Activated CD4-positive, alpha-beta T cell treated with anti-CD3 and anti-CD28 coated beads for 4 hours (primary cell): ENCODE data around the gene SLC35F6.
A peak's percentile ranks its signal among the peaks of the same experiment; 100 is the strongest.
"Not testable (repeated sequence)": the region's sequence is repeated elsewhere in the genome, so short reads cannot be mapped to it uniquely, and the experiment has no call there.

ENCODE experiments used
- DNase-seq, 2 donors: peaks; one replicate each; pipeline ENCODE4 v3.0.0-alpha.2; 2020

SLC35F6 gene

GRCh38 chr2:26785431-26786206 is 21.5 kb downstream of the SLC35F6 start, which contains the start of gene CENPA:
TSS of gene CENPA (plus strand) at chr2:26786056. CDS start at chr2:26786197, 141 bp downstream.
- peak; percentile 94 to 95 for DNase-seq

- no peak for DNase-seq
These were observed 22.3 kb downstream of the SLC35F6 start for GRCh38 chr2:26786207-26787028.

GRCh38 chr2:26792720-26793119 is 28.6 kb downstream of the SLC35F6 start:
- DNase-seq: no peak

- no peak for DNase-seq
These were observed 29.4 kb downstream of the SLC35F6 start for GRCh38 chr2:26793518-26793917.

DNA sequence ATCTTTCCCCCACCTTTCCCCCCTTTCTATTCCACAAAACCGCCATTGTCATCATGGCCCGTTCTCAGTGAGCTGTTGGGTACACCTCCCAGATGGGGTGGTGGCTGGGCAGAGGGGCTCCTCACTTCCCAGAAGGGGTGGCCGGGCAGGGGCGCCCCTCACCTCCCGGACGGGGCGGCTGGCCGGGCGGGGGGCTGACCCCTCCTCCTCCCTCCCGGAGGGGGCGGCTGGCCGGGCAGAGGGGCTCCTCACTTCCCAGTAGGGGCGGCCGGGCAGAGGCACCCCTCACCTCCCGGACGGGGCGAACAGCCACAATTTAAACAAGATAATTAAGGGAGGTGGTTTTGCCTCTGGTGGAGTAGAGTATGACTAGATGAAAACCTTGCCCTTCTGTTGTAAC is 31.1 kb downstream of the SLC35F6 start:
- DNase-seq: not testable (repeated sequence)

DNA sequence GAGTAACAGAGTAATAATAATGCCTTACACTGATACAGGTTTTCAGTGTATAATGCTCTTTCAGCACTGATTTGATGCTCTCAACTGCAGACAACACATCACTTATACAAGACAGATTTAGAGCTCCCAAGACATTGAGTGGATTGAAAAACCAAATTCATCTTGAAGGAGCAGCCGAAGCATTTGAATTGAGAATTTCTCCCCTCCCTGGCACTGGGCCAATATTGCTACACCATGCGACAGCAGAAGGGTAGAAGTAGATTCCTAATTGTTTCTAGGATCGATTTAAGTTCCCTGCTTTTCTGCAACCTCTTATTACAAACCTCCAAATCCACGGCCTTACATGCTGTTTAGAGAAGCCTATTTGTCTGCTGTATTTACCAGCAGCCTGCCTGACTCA is 37.2 kb downstream of the SLC35F6 start:
- no peak for DNase-seq

GRCh38 chr2:26801796-26802195 is 37.7 kb downstream of the SLC35F6 start:
- no peak for DNase-seq

GRCh38 chr2:26805241-26805676 is 41.2 kb downstream of the SLC35F6 start:
- no peak for DNase-seq

DNA sequence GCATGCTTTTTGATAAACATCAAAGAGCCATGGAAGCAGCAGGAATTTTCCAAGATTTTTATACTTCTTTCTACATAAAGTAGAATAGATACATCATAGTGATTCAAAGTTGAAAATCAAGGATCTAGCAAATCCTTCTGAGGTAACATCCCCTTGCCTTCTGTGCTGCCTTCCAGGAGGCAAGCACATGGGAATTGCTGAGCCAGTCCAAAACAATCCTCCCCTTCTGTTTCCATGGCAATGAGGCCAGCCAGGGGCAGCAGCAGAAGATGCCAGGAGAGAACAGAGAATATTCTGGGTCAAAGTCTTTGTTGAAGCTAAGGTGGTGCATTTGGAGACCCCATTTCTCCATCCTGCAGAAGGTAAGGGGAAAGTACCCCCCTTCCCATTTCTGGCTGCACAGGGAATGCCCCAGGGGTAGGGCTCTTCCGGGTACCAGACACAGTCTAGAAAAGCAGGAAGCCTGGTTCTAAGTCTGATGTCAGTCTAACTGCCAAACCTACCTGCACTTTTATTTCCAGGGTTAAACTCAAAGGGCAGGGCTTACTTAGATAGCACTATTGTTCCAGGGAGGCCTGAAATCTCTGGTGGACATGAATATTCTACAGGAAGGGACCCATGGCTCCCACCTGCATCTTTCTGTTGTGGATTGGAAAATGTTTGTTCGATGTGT is 43.8 kb downstream of the SLC35F6 start:
- DNase-seq: no peak

- no peak for DNase-seq
These were observed 45.1 kb downstream of the SLC35F6 start for GRCh38 chr2:26809211-26809610.

GRCh38 chr2:26809876-26810577 is 45.9 kb downstream of the SLC35F6 start:
- DNase-seq: no peak

DNA sequence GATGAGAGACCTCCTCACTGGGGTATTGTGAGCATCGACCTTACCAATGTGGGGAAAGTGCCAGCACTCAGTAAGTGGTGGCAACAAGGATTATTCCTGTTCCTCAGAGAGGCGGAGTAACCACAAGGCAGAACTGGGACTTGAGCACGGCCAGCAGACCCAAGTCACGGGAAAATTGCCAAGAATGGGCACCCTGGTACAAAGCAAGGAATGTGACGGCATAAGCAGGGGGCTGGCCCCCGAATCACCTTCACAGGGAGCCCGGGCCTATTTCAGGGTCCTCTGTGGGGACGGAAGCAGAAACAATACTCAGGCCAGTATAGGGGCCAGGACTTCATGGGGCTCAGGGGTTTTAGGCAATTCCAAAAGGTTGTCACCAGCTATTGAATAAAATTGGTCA is 47.2 kb downstream of the SLC35F6 start:
- no peak for DNase-seq

GRCh38 chr2:26811791-26812694 is 48.0 kb downstream of the SLC35F6 start:
- no peak for DNase-seq

DNA sequence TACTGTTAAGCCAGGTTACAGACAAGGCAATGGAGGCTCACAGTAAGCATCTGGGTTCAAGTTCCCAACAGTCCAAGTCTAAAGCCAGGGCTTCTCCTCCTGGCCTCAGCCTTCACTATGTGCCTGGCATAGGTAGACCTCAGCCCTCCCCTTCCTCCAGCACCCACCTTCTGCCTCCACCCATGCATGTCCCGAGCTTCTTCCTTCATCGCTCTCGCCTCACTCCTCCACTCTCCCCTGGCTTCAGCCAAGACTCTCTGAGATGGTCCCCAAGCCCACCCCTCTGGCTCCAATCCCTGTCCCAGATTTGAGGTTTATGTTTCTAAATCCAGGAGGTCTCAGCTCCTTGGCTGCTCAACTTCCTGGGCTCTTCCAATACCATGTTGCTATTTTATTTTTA is 48.6 kb downstream of the SLC35F6 start:
- DNase-seq: no peak

DNA sequence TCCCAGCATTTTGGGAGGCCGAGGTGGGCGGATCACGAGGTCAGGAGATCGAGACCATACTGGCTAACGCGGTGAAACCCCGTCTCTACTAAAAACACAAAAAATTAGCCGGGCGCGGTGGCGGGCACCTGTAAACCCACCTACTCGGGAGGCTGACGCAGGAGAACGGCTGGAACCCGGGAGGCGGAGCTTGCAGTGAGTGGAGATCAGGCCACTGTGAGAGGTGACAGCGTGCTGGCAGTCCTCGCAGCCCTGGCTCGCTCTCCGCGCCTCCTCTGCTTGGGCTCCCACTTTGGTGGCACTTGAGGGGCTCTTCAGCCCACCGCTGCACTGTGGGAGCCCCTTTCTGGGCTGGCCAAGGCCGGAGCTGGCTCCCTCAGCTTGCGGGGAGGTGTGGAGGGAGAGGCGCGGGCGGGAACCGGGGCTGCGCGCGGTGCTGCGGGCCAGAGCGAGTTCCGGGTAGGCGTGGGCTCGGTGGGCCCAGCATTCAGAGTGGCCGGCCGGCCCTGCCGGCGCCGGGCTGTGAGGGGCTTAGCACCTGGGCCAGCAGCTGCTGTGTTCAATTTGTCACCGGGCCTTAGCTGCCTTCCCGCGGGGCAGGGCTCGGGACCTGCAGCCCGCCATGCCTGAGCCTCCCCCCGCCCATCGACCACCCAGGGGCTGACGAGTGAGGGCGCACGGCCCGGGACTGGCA is 50.1 kb downstream of the SLC35F6 start:
- not testable (repeated sequence) for DNase-seq

DNA sequence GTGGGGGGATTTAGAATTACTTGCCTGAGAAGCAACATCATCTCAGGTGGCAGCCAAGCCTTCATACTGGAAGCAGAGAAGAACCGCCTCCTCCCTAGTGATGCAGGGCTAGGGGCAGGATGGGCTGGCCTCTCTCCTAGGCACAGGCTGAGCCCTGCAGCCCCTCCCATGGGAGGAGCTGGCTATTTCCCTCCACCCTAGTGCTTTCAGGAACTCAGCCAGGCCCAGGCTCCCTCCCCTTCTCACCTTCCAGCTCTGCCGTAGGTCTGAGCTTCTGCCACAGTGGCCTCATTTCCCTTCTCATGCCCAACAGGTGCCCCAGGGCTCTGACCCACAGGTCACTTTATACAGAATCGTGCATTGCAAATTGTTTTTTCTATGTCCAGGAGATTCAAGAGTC is 52.8 kb downstream of the SLC35F6 start:
- no peak for DNase-seq

GRCh38 chr2:26818255-26818654 is 54.2 kb downstream of the SLC35F6 start:
- no peak for DNase-seq

GRCh38 chr2:26818972-26819371 is 54.9 kb downstream of the SLC35F6 start:
- no peak for DNase-seq

DNA sequence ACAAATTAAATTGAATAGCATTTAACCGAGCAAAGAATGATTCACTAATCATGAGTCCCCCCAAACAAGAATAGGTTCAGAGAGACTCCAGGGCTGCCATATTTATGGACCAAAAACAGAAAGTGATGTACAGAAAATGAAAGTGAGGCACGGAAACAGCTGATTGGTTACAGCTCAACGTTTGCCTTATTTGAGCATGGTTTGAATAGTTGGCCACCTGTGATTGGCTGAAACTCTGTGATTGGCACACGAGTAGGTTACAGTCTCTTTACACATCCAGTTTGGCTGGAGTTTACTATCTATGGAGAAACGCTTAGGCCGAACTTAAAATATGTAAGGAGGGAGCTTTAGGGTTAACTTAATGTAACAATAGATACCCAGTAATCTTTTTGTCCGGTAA is 56.8 kb downstream of the SLC35F6 start:
- no peak for DNase-seq

DNA sequence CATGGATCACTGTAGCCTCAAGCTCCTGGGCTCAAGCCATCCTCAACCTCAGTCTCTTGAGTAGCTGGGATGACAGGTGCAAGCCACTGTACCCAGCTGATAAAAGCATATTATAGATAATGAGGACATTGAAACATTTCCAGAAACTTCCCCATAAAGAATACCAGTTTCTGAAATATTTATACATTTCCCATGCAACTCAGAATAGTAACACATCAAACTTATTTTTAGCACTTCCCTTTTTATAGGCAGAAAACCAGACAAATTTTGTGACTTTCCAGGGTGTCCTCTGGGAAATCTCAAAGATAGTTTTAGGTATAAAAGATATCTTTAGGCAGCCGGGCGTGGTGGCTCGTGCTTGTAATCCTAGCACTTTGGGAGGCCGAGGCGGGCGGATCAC is 58.8 kb downstream of the SLC35F6 start:
- DNase-seq: no peak
